Fibroblast of mammary gland (primary cell): Measurements from ENCODE around the gene KCNV2.

Source experiments
- DNase-seq: peaks from one replicate; pipeline ENCODE4 v3.0.0-alpha.2; 2010; ENCODE audit warnings: low read depth
- H3K4me3 ChIP-seq: 2 replicates; pipeline ENCODE4 v1.5.1; 2011; ENCODE audit warnings: low read depth, mild to moderate bottlenecking, low read length, moderate library complexity; ENCODE audit not compliant: control insufficient read depth
- CTCF ChIP-seq: conservative IDR thresholded peaks from 2 replicates; pipeline ENCODE4 v1.5.1; 2011; ENCODE audit warnings: low read depth, low read length, inconsistent platforms; ENCODE audit not compliant: control insufficient read depth, insufficient read depth

The KCNV2 gene

GRCh38 chr9:2730971-2731370 is 13.7 kb downstream of the KCNV2 start:
- TF ChIP-seq CTCF: no peak
- DNase-seq: no peak
- no peak overlapping the region for H3K4me3 ChIP-seq

- DNase-seq: no peak
- no peak overlapping the region for H3K4me3 ChIP-seq
- TF ChIP-seq CTCF: no peak
Observed at GRCh38 chr9:2732492-2732891, 15.2 kb downstream of the KCNV2 start.

- no peak for TF ChIP-seq CTCF
- DNase-seq: peak; percentile 45
- H3K4me3 ChIP-seq: no peak overlapping the region
Observed at GRCh38 chr9:2740616-2741015, 23.3 kb downstream of the KCNV2 start.

- no peak for DNase-seq
- H3K4me3 ChIP-seq: no peak overlapping the region
- no peak for TF ChIP-seq CTCF
Observed at GRCh38 chr9:2741441-2742158, 24.3 kb downstream of the KCNV2 start.

- no peak for TF ChIP-seq CTCF
- no peak for DNase-seq
- H3K4me3 ChIP-seq: no peak overlapping the region
Observed at GRCh38 chr9:2742214-2742613, 24.9 kb downstream of the KCNV2 start.

GRCh38 chr9:2743937-2744529 is 26.7 kb downstream of the KCNV2 start:
- no peak overlapping the region for H3K4me3 ChIP-seq
- TF ChIP-seq CTCF: no peak
- no peak for DNase-seq
